Measurements from ENCODE around the gene TULP1.
"Not testable (repeated sequence)": the region's sequence is repeated elsewhere in the genome, so short reads cannot be mapped to it uniquely, and the experiment has no call there.

The TULP1 gene

DNA sequence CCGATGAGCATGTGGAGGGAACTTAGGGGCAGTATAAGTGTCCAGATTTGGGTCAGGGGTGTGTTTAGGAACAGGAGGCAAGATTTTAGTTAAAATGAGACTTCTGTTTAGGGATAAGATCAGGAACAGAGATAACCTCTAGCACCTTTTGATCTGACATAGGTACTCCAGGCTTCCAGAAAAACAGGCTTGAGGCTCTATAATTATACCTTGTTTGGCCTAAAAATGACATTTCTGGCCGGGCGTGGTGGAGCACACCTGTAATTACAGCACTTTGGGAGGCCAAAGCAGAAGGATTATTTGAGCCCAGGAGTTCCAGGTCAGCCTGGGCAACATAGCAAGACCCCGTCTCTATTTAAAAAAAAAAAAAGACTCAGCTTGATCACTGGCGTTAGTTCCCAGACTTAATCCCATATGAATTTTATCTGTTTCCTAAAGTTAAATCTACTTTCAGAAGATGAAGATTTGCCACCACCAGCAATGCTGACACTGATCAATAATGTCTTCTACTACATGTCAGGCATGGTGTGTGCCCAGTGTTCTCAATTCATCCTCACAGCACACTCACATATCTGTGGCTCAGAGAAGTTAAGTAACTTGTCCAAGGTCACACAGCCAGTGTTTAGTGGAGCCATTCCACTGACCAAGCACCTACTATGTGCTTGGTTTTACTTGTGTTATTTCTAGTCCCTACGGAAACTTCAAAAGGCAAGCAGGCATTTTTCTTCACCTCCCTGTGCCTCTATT lies 6.0 kb upstream of the TULP1 start:
- Histone ChIP-seq H3K79me2 (no peaks in the 10 kb centered on the region), H3K4me2 (ENCODE audit: low read length) (no peak overlapping the region), H3K27me3 (ENCODE audit: control insufficient read depth, insufficient read depth, low read length) (no peaks in the 10 kb centered on the region), H3K4me3 (ENCODE audit: low read depth, low read length) (no peak overlapping the region), H2AFZ (no peak overlapping the region), H3K27ac (no peak overlapping the region), H3K9ac (no peak overlapping the region), H3K4me1 (no peaks in the 10 kb centered on the region), H3K36me3 (ENCODE audit: control insufficient read depth, insufficient read depth, low read length) (no peaks in the 10 kb centered on the region), H3K9me3 (ENCODE audit: control insufficient read depth, low read length) (no peaks in the 10 kb centered on the region)
- TF ChIP-seq, protein P1, sequence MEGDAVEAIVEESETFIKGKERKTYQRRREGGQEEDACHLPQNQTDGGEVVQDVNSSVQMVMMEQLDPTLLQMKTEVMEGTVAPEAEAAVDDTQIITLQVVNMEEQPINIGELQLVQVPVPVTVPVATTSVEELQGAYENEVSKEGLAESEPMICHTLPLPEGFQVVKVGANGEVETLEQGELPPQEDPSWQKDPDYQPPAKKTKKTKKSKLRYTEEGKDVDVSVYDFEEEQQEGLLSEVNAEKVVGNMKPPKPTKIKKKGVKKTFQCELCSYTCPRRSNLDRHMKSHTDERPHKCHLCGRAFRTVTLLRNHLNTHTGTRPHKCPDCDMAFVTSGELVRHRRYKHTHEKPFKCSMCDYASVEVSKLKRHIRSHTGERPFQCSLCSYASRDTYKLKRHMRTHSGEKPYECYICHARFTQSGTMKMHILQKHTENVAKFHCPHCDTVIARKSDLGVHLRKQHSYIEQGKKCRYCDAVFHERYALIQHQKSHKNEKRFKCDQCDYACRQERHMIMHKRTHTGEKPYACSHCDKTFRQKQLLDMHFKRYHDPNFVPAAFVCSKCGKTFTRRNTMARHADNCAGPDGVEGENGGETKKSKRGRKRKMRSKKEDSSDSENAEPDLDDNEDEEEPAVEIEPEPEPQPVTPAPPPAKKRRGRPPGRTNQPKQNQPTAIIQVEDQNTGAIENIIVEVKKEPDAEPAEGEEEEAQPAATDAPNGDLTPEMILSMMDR (IDR thresholded peaks at IDR 0.05), result no peak

DNA sequence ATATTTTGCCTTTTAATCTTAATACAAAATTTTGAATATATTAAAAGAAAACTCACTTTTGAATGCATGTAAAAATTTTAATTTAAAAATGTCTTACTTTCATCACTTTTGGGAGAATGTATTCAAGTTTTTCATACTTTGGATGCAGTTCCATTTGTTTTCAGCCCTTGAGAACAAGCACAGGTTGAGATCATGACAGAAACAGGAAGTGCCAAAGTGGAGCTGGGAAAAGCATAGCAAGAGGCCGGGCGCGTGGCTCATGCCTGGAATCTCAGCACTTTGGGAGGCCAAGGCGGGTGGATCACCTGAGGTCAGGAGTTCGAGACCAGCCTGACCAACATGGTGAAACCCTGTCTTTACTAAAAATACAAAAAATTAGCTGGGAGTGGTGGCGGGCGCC lies 5.3 kb upstream of the TULP1 start:
- not testable (repeated sequence) for H3K9me3 ChIP-seq (ENCODE audit: control insufficient read depth, low read length); H3K79me2 ChIP-seq; H3K4me2 ChIP-seq (ENCODE audit: low read length); H2AFZ ChIP-seq; H3K9ac ChIP-seq; H3K27ac ChIP-seq; H3K27me3 ChIP-seq (ENCODE audit: control insufficient read depth, insufficient read depth, low read length); H3K36me3 ChIP-seq (ENCODE audit: control insufficient read depth, insufficient read depth, low read length); H3K4me3 ChIP-seq (ENCODE audit: low read depth, low read length); H3K4me1 ChIP-seq

DNA sequence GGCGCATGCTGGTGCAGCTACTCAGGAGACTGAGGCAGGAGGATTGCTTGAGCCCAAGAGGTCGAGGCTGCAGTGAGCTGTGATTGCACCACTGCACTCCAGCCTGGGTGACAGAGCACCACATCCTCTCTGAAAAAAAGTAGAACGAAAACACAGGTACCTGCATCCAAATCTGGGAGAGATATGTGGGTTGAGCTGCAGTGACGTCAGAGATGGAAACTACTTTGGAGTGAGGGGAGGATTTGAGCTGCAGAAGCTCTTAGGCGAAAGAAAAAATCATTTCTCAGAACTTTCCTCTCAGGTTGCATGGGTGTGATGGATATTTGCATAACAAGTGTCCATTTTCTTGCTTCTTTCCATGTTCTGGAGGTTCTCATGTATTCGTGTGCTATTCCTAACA lies 4.0 kb upstream of the TULP1 start:
- Histone ChIP-seq H3K36me3 (ENCODE audit: control insufficient read depth, insufficient read depth, low read length) (no peaks in the 10 kb centered on the region), H2AFZ (no peak overlapping the region), H3K4me2 (ENCODE audit: low read length) (no peak overlapping the region), H3K79me2 (no peaks in the 10 kb centered on the region), H3K27ac (no peak overlapping the region), H3K9ac (no peak overlapping the region), H3K4me1 (no peaks in the 10 kb centered on the region), H3K27me3 (ENCODE audit: control insufficient read depth, insufficient read depth, low read length) (no peaks in the 10 kb centered on the region), H3K4me3 (ENCODE audit: low read depth, low read length) (no peak overlapping the region), H3K9me3 (ENCODE audit: control insufficient read depth, low read length) (no peaks in the 10 kb centered on the region)
- TF ChIP-seq, protein P1 (IDR thresholded peaks at IDR 0.05), result no peak

DNA sequence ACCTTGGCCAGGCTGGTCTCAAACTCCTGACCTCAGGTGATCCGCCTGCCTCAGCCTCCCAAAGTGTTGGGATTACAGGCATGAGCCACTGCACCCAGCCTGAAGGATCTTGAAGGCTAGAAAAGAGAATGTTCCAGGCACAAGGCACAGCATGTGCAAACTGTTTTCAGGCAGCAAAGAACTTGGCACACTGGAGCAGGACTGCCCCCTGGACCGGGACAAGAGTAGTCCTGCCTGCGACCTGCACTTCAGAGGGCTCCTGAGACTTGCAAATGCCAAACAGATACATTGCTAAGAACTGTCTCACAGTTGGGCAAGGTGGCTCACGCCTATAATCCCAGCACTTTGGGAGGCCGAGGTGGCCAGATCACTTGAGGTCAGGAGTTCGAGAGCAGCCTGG lies 3.2 kb upstream of the TULP1 start:
- H3K4me3 ChIP-seq (ENCODE audit: low read depth, low read length); H3K36me3 ChIP-seq (ENCODE audit: control insufficient read depth, insufficient read depth, low read length); H3K27me3 ChIP-seq (ENCODE audit: control insufficient read depth, insufficient read depth, low read length); H2AFZ ChIP-seq; H3K4me2 ChIP-seq (ENCODE audit: low read length); H3K9me3 ChIP-seq (ENCODE audit: control insufficient read depth, low read length); H3K27ac ChIP-seq; H3K79me2 ChIP-seq; H3K4me1 ChIP-seq; H3K9ac ChIP-seq: not testable (repeated sequence)

DNA sequence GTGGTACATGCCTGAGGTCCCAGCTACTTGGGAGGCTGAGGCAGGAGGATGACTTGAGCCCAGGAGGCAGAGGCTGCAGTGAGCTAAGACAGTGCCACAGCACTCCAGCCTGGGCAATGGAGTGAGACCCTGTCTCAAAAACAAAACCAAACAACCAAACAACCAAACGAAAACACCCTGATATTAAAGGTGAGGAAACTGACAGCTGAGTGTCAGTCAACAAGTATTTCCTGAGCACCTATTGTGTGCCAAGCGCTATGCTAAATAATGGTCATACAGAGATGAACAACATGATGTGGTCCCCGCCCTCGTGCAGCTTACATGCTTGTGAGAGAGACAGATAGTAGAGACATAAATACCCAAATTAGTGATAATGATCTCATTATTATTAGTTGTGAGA lies 1.9 kb upstream of the TULP1 start:
- Histone ChIP-seq H3K4me1 (no peaks in the 10 kb centered on the region), H3K4me3 (ENCODE audit: low read depth, low read length) (no peak overlapping the region), H3K4me2 (ENCODE audit: low read length) (no peak overlapping the region), H2AFZ (no peak overlapping the region), H3K27ac (no peak overlapping the region), H3K9ac (no peak overlapping the region), H3K36me3 (ENCODE audit: control insufficient read depth, insufficient read depth, low read length) (no peaks in the 10 kb centered on the region), H3K9me3 (ENCODE audit: control insufficient read depth, low read length) (no peaks in the 10 kb centered on the region), H3K79me2 (no peaks in the 10 kb centered on the region), H3K27me3 (ENCODE audit: control insufficient read depth, insufficient read depth, low read length) (no peaks in the 10 kb centered on the region)
- TF ChIP-seq, protein P1 (IDR thresholded peaks at IDR 0.05), result no peak

DNA sequence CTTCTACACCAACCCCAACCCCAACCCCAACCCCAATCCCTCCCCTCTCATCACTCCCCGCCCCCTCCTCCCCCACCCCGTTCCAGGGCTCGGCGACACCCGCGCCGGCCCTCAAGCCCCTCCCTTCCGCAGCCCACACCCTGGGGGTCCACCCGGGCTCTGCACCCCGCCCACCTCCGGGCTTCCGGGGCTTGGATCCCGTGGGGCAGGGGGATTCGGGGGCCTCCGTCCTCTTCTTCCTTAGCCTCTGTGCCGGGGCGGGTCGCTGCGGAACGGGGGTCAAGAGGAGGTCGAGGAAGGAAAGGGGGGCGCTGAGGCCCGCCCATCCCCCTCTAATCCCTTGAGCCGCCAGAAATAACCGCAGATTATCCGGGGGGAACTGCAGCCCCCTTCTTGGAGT lies 690 bp downstream of the TULP1 start:
- Histone ChIP-seq H3K27me3 (ENCODE audit: control insufficient read depth, insufficient read depth, low read length) (no peaks in the 10 kb centered on the region), H3K36me3 (ENCODE audit: control insufficient read depth, insufficient read depth, low read length) (no peaks in the 10 kb centered on the region), H3K79me2 (no peaks in the 10 kb centered on the region), H3K27ac (no peak overlapping the region), H3K9ac (no peak overlapping the region), H3K4me1 (no peaks in the 10 kb centered on the region), H3K9me3 (ENCODE audit: control insufficient read depth, low read length) (no peaks in the 10 kb centered on the region), H3K4me2 (ENCODE audit: low read length) (no peak overlapping the region), H3K4me3 (ENCODE audit: low read depth, low read length) (no peak overlapping the region), H2AFZ (no peak overlapping the region)
- TF ChIP-seq, protein P1 (IDR thresholded peaks at IDR 0.05), result no peak
